Neutrophil (primary cell): ENCODE measurements around the gene CABCOCO1.

Experiments used
- H3K27ac ChIP-seq: fragments of 200-600 bp; sonication (generic); 2 replicates; pipeline ENCODE4 v1.5.1; 2016; ENCODE audit warnings: mild to moderate bottlenecking, moderate library complexity
- H3K27me3 ChIP-seq: fragments of 200-600 bp; sonication (generic); 2 replicates; pipeline ENCODE4 v1.6.0; 2016; ENCODE audit warnings: mild to moderate bottlenecking
- H3K36me3 ChIP-seq: fragments of 200-600 bp; sonication (generic); 2 replicates; pipeline ENCODE4 v1.5.1; 2017
- H3K4me1 ChIP-seq, 2 experiments: fragments of 200-600 bp in 1 of 2; sonication (generic) in 1 of 2; 1 replicate in 1 of 2; 2 replicates in 1 of 2; pipeline versions ENCODE4 v1.5.1 to v1.6.1; 2013 to 2016; ENCODE audit warnings: low read depth in 1 of 2, low read length in 1 of 2, mild to moderate bottlenecking in 1 of 2, moderate library complexity in 1 of 2; ENCODE audit not compliant: control insufficient read depth in 1 of 2, insufficient read depth in 1 of 2
- H3K4me3 ChIP-seq, 2 experiments: fragments of 200-600 bp in 1 of 2; sonication (generic) in 1 of 2; 1 replicate in 1 of 2; 2 replicates in 1 of 2; pipeline ENCODE4 v1.5.1; 2013 to 2016; ENCODE audit warnings: low read depth in 1 of 2, low read length in 1 of 2, mild to moderate bottlenecking in 1 of 2, moderate library complexity in 1 of 2
- H3K9me3 ChIP-seq: fragments of 200-600 bp; sonication (generic); 2 replicates; pipeline ENCODE4 v1.5.1; 2016
- TF ChIP-seq, protein P1 (sequence below): fragments of 200-600 bp; sonication (generic); IDR thresholded peaks from 2 replicates; pipeline ENCODE4 v1.5.1; 2016; ENCODE audit warnings: antibody characterized with exemption

Gene CABCOCO1

DNA sequence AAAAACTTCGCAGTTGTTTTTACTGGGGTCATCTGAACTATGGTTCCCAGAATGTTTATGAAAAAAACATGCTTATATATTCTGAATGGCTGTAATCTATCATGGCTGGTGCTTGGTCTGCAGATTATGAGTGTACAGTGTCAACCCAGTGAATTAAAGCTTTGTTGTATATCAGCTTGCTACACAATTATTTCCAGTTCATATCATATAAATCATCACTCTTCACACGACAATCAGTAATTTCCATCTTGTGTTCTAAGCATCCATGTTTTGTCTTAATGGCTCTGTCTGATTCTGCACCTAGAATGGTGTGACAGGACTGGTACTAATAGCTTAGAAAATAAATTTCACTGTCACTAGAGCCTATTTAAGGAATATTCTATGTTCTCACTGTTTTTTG, 83.6 kb downstream of the CABCOCO1 start:
- TF ChIP-seq, protein P1, sequence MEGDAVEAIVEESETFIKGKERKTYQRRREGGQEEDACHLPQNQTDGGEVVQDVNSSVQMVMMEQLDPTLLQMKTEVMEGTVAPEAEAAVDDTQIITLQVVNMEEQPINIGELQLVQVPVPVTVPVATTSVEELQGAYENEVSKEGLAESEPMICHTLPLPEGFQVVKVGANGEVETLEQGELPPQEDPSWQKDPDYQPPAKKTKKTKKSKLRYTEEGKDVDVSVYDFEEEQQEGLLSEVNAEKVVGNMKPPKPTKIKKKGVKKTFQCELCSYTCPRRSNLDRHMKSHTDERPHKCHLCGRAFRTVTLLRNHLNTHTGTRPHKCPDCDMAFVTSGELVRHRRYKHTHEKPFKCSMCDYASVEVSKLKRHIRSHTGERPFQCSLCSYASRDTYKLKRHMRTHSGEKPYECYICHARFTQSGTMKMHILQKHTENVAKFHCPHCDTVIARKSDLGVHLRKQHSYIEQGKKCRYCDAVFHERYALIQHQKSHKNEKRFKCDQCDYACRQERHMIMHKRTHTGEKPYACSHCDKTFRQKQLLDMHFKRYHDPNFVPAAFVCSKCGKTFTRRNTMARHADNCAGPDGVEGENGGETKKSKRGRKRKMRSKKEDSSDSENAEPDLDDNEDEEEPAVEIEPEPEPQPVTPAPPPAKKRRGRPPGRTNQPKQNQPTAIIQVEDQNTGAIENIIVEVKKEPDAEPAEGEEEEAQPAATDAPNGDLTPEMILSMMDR: no peak
- Histone ChIP-seq H3K27ac (no peak overlapping the region), H3K9me3 (no peaks in the 10 kb centered on the region), H3K36me3 (no peaks in the 10 kb centered on the region), H3K27me3 (no peaks in the 10 kb centered on the region), H3K4me1 (no peaks in the 10 kb centered on the region), H3K4me3 (no peak overlapping the region)

GRCh38 chr10:61747307-61747706, 84.6 kb downstream of the CABCOCO1 start:
- Histone ChIP-seq H3K27ac (no peak overlapping the region), H3K4me3 (no peak overlapping the region), H3K36me3 (no peaks in the 10 kb centered on the region), H3K4me1 (no peaks in the 10 kb centered on the region), H3K9me3 (no peaks in the 10 kb centered on the region), H3K27me3 (no peaks in the 10 kb centered on the region)
- TF ChIP-seq, protein P1: no peak

DNA sequence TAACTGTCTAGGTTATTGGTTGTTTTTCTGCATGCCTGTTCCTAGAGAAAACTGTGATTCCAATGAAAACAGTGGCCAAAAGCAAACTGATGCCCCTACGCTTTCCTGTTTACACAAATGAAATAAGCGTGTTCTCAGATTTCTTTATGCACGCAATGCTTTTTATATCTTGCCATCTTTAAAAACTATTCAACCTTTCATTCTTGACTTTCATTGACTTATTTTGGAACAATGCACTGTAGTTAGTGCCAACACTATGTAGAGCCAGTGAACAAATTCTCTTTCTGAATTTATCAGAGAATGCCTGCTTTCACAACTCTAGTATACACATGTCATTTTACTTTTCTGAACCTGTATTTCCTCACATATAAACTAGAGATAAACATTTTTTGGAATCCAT, 86.6 kb downstream of the CABCOCO1 start:
- no peaks in the 10 kb centered on the region for H3K9me3 ChIP-seq
- no peak overlapping the region for H3K4me3 ChIP-seq
- H3K36me3 ChIP-seq: no peaks in the 10 kb centered on the region
- H3K27ac ChIP-seq: no peak overlapping the region
- H3K27me3 ChIP-seq: no peaks in the 10 kb centered on the region
- H3K4me1 ChIP-seq: no peaks in the 10 kb centered on the region
- TF ChIP-seq, protein P1: no peak

- Histone ChIP-seq H3K9me3 (no peaks in the 10 kb centered on the region), H3K27me3 (no peaks in the 10 kb centered on the region), H3K4me3 (no peak overlapping the region), H3K27ac (no peak overlapping the region), H3K4me1 (no peaks in the 10 kb centered on the region), H3K36me3 (no peaks in the 10 kb centered on the region)
- TF ChIP-seq, protein P1: no peak
Measured at GRCh38 chr10:61750943-61751471, 88.3 kb downstream of the CABCOCO1 start.

GRCh38 chr10:61751599-61751998, 88.9 kb downstream of the CABCOCO1 start:
- Histone ChIP-seq H3K27ac (no peak overlapping the region), H3K4me1 (no peaks in the 10 kb centered on the region), H3K27me3 (no peaks in the 10 kb centered on the region), H3K36me3 (no peaks in the 10 kb centered on the region), H3K9me3 (no peaks in the 10 kb centered on the region), H3K4me3 (no peak overlapping the region)
- TF ChIP-seq, protein P1: no peak
